PC-9 (cell line): ENCODE data around the gene CCDC69.

Experiments used
- CTCF ChIP-seq: fragments of 200-600 bp; sonication (generic); conservative IDR thresholded peaks from 2 replicates; pipeline ENCODE4 v1.6.1; 2017; ENCODE audit warnings: mixed run types, antibody characterized with exemption, mild to moderate bottlenecking, moderate library complexity
- EZH2 ChIP-seq: fragments of 200-600 bp; sonication (generic); IDR thresholded peaks from 2 replicates; pipeline ENCODE4 v1.8.0; 2017; ENCODE audit warnings: antibody characterized with exemption, low read depth

DNA sequence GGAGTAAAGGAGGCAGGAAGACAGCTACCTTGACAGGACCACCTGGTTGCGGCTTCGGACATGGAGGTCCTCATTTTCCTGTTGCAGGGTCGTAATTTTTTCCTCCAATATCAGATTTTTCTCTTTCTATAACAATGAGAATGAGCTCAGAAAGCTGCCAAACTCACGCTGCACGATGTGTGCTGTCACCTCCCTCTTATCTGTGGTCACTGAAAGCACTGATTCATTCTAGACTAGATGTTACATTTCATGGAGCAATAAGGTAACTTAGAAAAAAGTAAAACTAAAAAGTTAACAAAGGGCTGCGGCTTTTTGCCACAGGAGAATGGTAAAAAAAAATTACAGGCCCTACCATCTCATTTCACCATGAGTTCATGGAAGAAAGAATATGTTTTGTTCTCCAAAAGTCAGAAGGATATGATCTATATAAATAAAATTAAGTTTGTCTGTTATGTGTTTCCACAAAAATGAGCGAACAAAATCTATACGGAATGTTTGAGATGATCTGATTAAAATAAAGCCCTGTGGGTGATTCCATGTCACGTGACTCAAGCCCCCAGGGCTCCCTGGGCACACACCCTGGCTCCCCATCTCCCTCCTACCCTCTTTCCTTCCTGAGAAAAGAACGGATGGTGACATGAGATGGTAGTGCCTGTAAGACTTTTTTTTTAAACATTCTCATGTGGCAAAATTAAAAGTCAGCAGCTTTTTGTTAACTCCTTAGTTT is 39.4 kb downstream of the CCDC69 start:
- no peak for TF ChIP-seq CTCF
- TF ChIP-seq EZH2: no peak
